GM18505 (cell line): Measurements from ENCODE around the gene UTP3.
"Not testable (repeated sequence)": the region's sequence is repeated elsewhere in the genome, so short reads cannot be mapped to it uniquely, and the experiment has no call there.

Experiments used
- ATAC-seq: cut with Tn5 transposase; IDR thresholded peaks from one replicate; pipeline ENCODE4 v1.9.1; 2021; ENCODE audit not compliant: unreplicated experiment
- POLR2A ChIP-seq: IDR thresholded peaks from 4 replicates; pipeline ENCODE4 v1.6.1; 2011; ENCODE audit warnings: borderline replicate concordance; ENCODE audit not compliant: insufficient read depth, insufficient read length; ENCODE audit errors: extremely low read depth

UTP3 gene

GRCh38 chr4:70714079-70714887 lies 26.0 kb downstream of the UTP3 start:
- ATAC-seq: peak; percentile 54
- TF ChIP-seq POLR2A: no peak

GRCh38 chr4:70715097-70715496 lies 26.8 kb downstream of the UTP3 start:
- ATAC-seq: peak; percentile 9
- no peak for TF ChIP-seq POLR2A

GRCh38 chr4:70718811-70719604 lies 30.7 kb downstream of the UTP3 start:
- no peak for TF ChIP-seq POLR2A
- ATAC-seq: no peak

- no peak for TF ChIP-seq POLR2A
- no peak for ATAC-seq
Measured at GRCh38 chr4:70721747-70722146, 33.4 kb downstream of the UTP3 start, which contains the start of gene RUFY3. Gene RUFY3 (plus strand): TSS chr4:70721964. CDS start chr4:70722574, 610 bp downstream.

- ATAC-seq: no peak
- no peak for TF ChIP-seq POLR2A
Measured at GRCh38 chr4:70722199-70722791, 34.0 kb downstream of the UTP3 start.

GRCh38 chr4:70724463-70724862 lies 36.1 kb downstream of the UTP3 start:
- ATAC-seq: no peak
- no peak for TF ChIP-seq POLR2A

GRCh38 chr4:70725633-70726032 lies 37.3 kb downstream of the UTP3 start:
- ATAC-seq: no peak
- no peak for TF ChIP-seq POLR2A

GRCh38 chr4:70726515-70726914 lies 38.2 kb downstream of the UTP3 start:
- not testable (repeated sequence) for ATAC-seq

- TF ChIP-seq POLR2A: no peak
- ATAC-seq: no peak
Measured at GRCh38 chr4:70728091-70728490, 39.8 kb downstream of the UTP3 start.

- ATAC-seq: not testable (repeated sequence)
Measured at GRCh38 chr4:70732878-70733277, 44.5 kb downstream of the UTP3 start.

- no peak for TF ChIP-seq POLR2A
- peak; percentile 91 for ATAC-seq
Measured at GRCh38 chr4:70734168-70734954, 46.0 kb downstream of the UTP3 start.

- peak; percentile 10 for ATAC-seq
- no peak for TF ChIP-seq POLR2A
Measured at GRCh38 chr4:70734971-70735370, 46.6 kb downstream of the UTP3 start.

GRCh38 chr4:70735915-70736314 lies 47.6 kb downstream of the UTP3 start:
- not testable (repeated sequence) for ATAC-seq
